HEK293T (cell line): ENCODE measurements around the gene GCNT1.

Experiments
- ARNT ChIP-seq: fragments of 450-650 bp; IDR thresholded peaks from 2 replicates; pipeline ENCODE4 v1.6.1; 2017; ENCODE audit warnings: mild to moderate bottlenecking
- BHLHE40 ChIP-seq: fragments of 450-650 bp; IDR thresholded peaks from 2 replicates; pipeline ENCODE4 v1.6.1; 2016; ENCODE audit warnings: mild to moderate bottlenecking, moderate library complexity, borderline replicate concordance
- CTBP1 ChIP-seq: fragments of 450-650 bp; IDR thresholded peaks from 2 replicates; pipeline ENCODE4 v1.6.1; 2016; ENCODE audit warnings: borderline replicate concordance
- ELF4 ChIP-seq: fragments of 450-650 bp; IDR thresholded peaks from 2 replicates; pipeline ENCODE4 v1.6.1; 2017; ENCODE audit warnings: antibody characterized with exemption
- FOXA1 ChIP-seq: fragments of 450-650 bp; IDR thresholded peaks from 2 replicates; pipeline ENCODE4 v1.6.1; 2016; ENCODE audit warnings: mild to moderate bottlenecking
- FOXK2 ChIP-seq: fragments of 450-650 bp; IDR thresholded peaks from 2 replicates; pipeline ENCODE4 v1.6.1; 2016; ENCODE audit warnings: mild to moderate bottlenecking
- FOXM1 ChIP-seq: fragments of 450-650 bp; IDR thresholded peaks from 2 replicates; pipeline ENCODE4 v1.6.1; 2017; ENCODE audit warnings: mild to moderate bottlenecking, borderline replicate concordance
- L3MBTL2 ChIP-seq: fragments of 450-650 bp; conservative IDR thresholded peaks from 2 replicates; pipeline ENCODE4 v1.6.1; 2016; ENCODE audit warnings: mild to moderate bottlenecking
- NFRKB ChIP-seq: fragments of 450-650 bp; IDR thresholded peaks from 2 replicates; pipeline ENCODE4 v1.6.1; 2016; ENCODE audit warnings: mild to moderate bottlenecking, moderate library complexity
- PKNOX1 ChIP-seq: fragments of 450-650 bp; IDR thresholded peaks from 2 replicates; pipeline ENCODE4 v1.6.1; 2016
- SP1 ChIP-seq: fragments of 450-650 bp; IDR thresholded peaks from 2 replicates; pipeline ENCODE4 v1.6.1; 2017
- SUZ12 ChIP-seq: fragments of 450-650 bp; IDR thresholded peaks from 2 replicates; pipeline ENCODE4 v1.6.1; 2016; ENCODE audit warnings: mild to moderate bottlenecking
- TARDBP ChIP-seq: fragments of 450-650 bp; IDR thresholded peaks from 2 replicates; pipeline ENCODE4 v1.6.1; 2016
- ZNF384 ChIP-seq: fragments of 450-650 bp; IDR thresholded peaks from 2 replicates; pipeline ENCODE4 v1.6.1; 2016

GRCh38 chr9:76502746-76503145 is 43.8 kb downstream of the GCNT1 start:
- TF ChIP-seq FOXM1: no peak
- no peak for TF ChIP-seq ELF4
- no peak for TF ChIP-seq SP1
- TF ChIP-seq L3MBTL2: no peak
- TF ChIP-seq FOXA1: no peak
- TF ChIP-seq ZNF384: no peak
- TF ChIP-seq SUZ12: no peak
- TF ChIP-seq FOXK2: no peak
- TF ChIP-seq BHLHE40: no peak
- no peak for TF ChIP-seq CTBP1
- TF ChIP-seq TARDBP: no peak
- no peak for TF ChIP-seq PKNOX1
- no peak for TF ChIP-seq NFRKB
- no peak for TF ChIP-seq ARNT
